A549 treated with Hydrocortisone at 1 μM for 4 hours (cell line): ENCODE measurements around the gene PPP1R17. TPM values are rescaled to one million over a fixed set of nuclear protein-coding genes. Genes with fewer than 3 reads are reported as not detected.

Experiments
- total RNA-seq: library from RNA; stranded (reverse); fragments of 200-300 nt; extraction: Qiagen RNA extraction; gene quantifications from 5 replicates; pipeline ENCODE4 v1.2.3, GENCODE V29; 2022

The PPP1R17 gene
- total RNA-seq = not detected in 5 replicates

DNA sequence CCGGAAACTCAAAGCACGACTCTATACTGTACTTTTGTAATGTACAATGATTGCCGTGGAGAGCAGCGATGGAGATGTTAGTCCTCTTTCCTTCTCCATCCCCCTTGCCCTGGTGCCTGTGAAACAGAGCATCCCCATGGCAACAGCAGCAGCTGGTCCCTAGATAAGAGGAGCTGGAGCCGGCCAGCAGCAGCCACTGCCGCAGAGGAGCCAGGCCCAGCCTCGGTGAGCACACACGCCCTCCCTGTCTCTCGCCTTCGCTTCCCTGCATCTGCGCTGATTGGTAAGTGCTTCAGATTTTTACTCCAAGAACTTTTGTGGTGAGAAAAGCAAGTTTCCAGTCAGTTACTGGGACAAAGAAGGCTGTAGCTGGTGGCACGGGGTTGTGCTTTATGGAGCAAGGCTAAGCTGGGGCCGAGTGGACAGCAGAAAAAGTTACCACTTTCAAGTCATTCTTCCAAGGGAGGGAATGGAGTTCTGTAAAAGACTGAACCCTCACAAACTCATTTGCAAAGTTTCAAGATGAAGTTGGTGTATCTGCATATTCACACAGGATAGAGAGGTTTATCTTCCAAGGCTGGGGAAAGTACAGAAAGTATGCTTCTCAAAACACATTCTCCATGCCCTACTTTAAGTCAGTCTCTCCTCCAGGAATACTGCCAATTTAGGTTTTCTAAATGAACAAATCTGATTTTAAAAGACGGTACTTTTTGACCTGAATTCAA, at the start of gene PPP1R17:
PPP1R17 (plus strand) TSS at position 192 of the 725 bp plus-strand sequence. CDS start 5,227 bp downstream, outside the sequence.

Other genes with a start within 250 kb of the PPP1R17 start
- gene ITPRID1, start 173.1 kb upstream of the PPP1R17 start, total RNA-seq = not detected in 5 replicates